ENCODE results near the gene TSC22D3.

Gene TSC22D3

GRCh38 chrX:107736781-107737531 lies 38.6 kb downstream of the TSC22D3 start:
- Histone ChIP-seq H3K9ac (ENCODE audit: low read length) (no peak overlapping the region), H3K36me3 (ENCODE audit: control insufficient read depth, insufficient read depth, low read length) (no peaks in the 10 kb centered on the region), H3K27me3 (ENCODE audit: control insufficient read depth, insufficient read depth, low read length) (no peaks in the 10 kb centered on the region), H3K4me1 (ENCODE audit: control insufficient read depth, insufficient read depth, low read length) (peaks cover 3% of the 10 kb centered on the region), H3K27ac (ENCODE audit: low read depth, low read length) (no peak overlapping the region), H3K4me3 (ENCODE audit: low read length) (no peak overlapping the region)

- Histone ChIP-seq H3K27ac (ENCODE audit: low read depth, low read length) (no peak overlapping the region), H3K9ac (ENCODE audit: low read length) (no peak overlapping the region), H3K36me3 (ENCODE audit: control insufficient read depth, insufficient read depth, low read length) (no peaks in the 10 kb centered on the region), H3K4me3 (ENCODE audit: low read length) (no peak overlapping the region), H3K4me1 (ENCODE audit: control insufficient read depth, insufficient read depth, low read length) (no peaks in the 10 kb centered on the region), H3K27me3 (ENCODE audit: control insufficient read depth, insufficient read depth, low read length) (no peaks in the 10 kb centered on the region)
Measured at GRCh38 chrX:107734646-107735045, 40.9 kb downstream of the TSC22D3 start.

GRCh38 chrX:107733686-107734085 lies 41.9 kb downstream of the TSC22D3 start:
- no peak overlapping the region for H3K4me3 ChIP-seq (ENCODE audit: low read length)
- H3K4me1 ChIP-seq (ENCODE audit: control insufficient read depth, insufficient read depth, low read length) = peaks cover 3% of the 10 kb centered on the region
- no peak overlapping the region for H3K9ac ChIP-seq (ENCODE audit: low read length)
- no peak overlapping the region for H3K27ac ChIP-seq (ENCODE audit: low read depth, low read length)
- H3K36me3 ChIP-seq (ENCODE audit: control insufficient read depth, insufficient read depth, low read length) = no peaks in the 10 kb centered on the region
- peaks cover 2% of the 10 kb centered on the region for H3K27me3 ChIP-seq (ENCODE audit: control insufficient read depth, insufficient read depth, low read length)

GRCh38 chrX:107731831-107732502 lies 43.6 kb downstream of the TSC22D3 start:
- Histone ChIP-seq H3K4me1 (ENCODE audit: control insufficient read depth, insufficient read depth, low read length) (peaks cover 3% of the 10 kb centered on the region), H3K9ac (ENCODE audit: low read length) (no peak overlapping the region), H3K4me3 (ENCODE audit: low read length) (no peak overlapping the region), H3K27me3 (ENCODE audit: control insufficient read depth, insufficient read depth, low read length) (peaks cover 2% of the 10 kb centered on the region), H3K36me3 (ENCODE audit: control insufficient read depth, insufficient read depth, low read length) (no peaks in the 10 kb centered on the region), H3K27ac (ENCODE audit: low read depth, low read length) (peak overlapping the region; percentile 18)

GRCh38 chrX:107730991-107731766 lies 44.4 kb downstream of the TSC22D3 start:
- H3K4me3 ChIP-seq (ENCODE audit: low read length) = no peak overlapping the region
- H3K27me3 ChIP-seq (ENCODE audit: control insufficient read depth, insufficient read depth, low read length) = peaks cover 2% of the 10 kb centered on the region
- no peaks in the 10 kb centered on the region for H3K36me3 ChIP-seq (ENCODE audit: control insufficient read depth, insufficient read depth, low read length)
- peaks cover 3% of the 10 kb centered on the region for H3K4me1 ChIP-seq (ENCODE audit: control insufficient read depth, insufficient read depth, low read length)
- no peak overlapping the region for H3K9ac ChIP-seq (ENCODE audit: low read length)
- peak overlapping the region; percentile 18 for H3K27ac ChIP-seq (ENCODE audit: low read depth, low read length)

GRCh38 chrX:107730298-107730655 lies 45.3 kb downstream of the TSC22D3 start:
- no peak overlapping the region for H3K9ac ChIP-seq (ENCODE audit: low read length)
- no peak overlapping the region for H3K27ac ChIP-seq (ENCODE audit: low read depth, low read length)
- peaks cover 3% of the 10 kb centered on the region for H3K4me1 ChIP-seq (ENCODE audit: control insufficient read depth, insufficient read depth, low read length)

GRCh38 chrX:107729558-107730297 lies 45.9 kb downstream of the TSC22D3 start:
- no peak overlapping the region for H3K9ac ChIP-seq (ENCODE audit: low read length)
- peaks cover 3% of the 10 kb centered on the region for H3K4me1 ChIP-seq (ENCODE audit: control insufficient read depth, insufficient read depth, low read length)

More at GRCh38 chrX:107730298-107730655, 45.3 kb downstream of the TSC22D3 start:
- no peaks in the 10 kb centered on the region for H3K36me3 ChIP-seq (ENCODE audit: control insufficient read depth, insufficient read depth, low read length)
- no peak overlapping the region for H3K4me3 ChIP-seq (ENCODE audit: low read length)
- peaks cover 2% of the 10 kb centered on the region for H3K27me3 ChIP-seq (ENCODE audit: control insufficient read depth, insufficient read depth, low read length)

GRCh38 chrX:107728371-107729099 lies 47.1 kb downstream of the TSC22D3 start:
- Histone ChIP-seq H3K9ac (ENCODE audit: low read length) (no peak overlapping the region), H3K27ac (ENCODE audit: low read depth, low read length) (peak overlapping the region; percentile 34), H3K27me3 (ENCODE audit: control insufficient read depth, insufficient read depth, low read length) (peaks cover 2% of the 10 kb centered on the region), H3K36me3 (ENCODE audit: control insufficient read depth, insufficient read depth, low read length) (no peaks in the 10 kb centered on the region), H3K4me1 (ENCODE audit: control insufficient read depth, insufficient read depth, low read length) (peaks cover 3% of the 10 kb centered on the region), H3K4me3 (ENCODE audit: low read length) (no peak overlapping the region)

More at GRCh38 chrX:107729558-107730297, 45.9 kb downstream of the TSC22D3 start:
- Histone ChIP-seq H3K36me3 (ENCODE audit: control insufficient read depth, insufficient read depth, low read length) (no peaks in the 10 kb centered on the region), H3K27me3 (ENCODE audit: control insufficient read depth, insufficient read depth, low read length) (peaks cover 2% of the 10 kb centered on the region), H3K4me3 (ENCODE audit: low read length) (no peak overlapping the region), H3K27ac (ENCODE audit: low read depth, low read length) (peak overlapping the region; percentile 34)

GRCh38 chrX:107726816-107727534 lies 48.6 kb downstream of the TSC22D3 start:
- H3K27ac ChIP-seq (ENCODE audit: low read depth, low read length) = no peak overlapping the region
- H3K4me3 ChIP-seq (ENCODE audit: low read length) = no peak overlapping the region
- H3K36me3 ChIP-seq (ENCODE audit: control insufficient read depth, insufficient read depth, low read length) = no peaks in the 10 kb centered on the region
- H3K27me3 ChIP-seq (ENCODE audit: control insufficient read depth, insufficient read depth, low read length) = peaks cover 2% of the 10 kb centered on the region
- H3K9ac ChIP-seq (ENCODE audit: low read length) = no peak overlapping the region
- H3K4me1 ChIP-seq (ENCODE audit: control insufficient read depth, insufficient read depth, low read length) = peaks cover 3% of the 10 kb centered on the region

- no peak overlapping the region for H3K9ac ChIP-seq (ENCODE audit: low read length)
- H3K27me3 ChIP-seq (ENCODE audit: control insufficient read depth, insufficient read depth, low read length) = peaks cover 4% of the 10 kb centered on the region
- no peak overlapping the region for H3K27ac ChIP-seq (ENCODE audit: low read depth, low read length)
- H3K36me3 ChIP-seq (ENCODE audit: control insufficient read depth, insufficient read depth, low read length) = no peaks in the 10 kb centered on the region
- H3K4me3 ChIP-seq (ENCODE audit: low read length) = no peak overlapping the region
- peaks cover 3% of the 10 kb centered on the region for H3K4me1 ChIP-seq (ENCODE audit: control insufficient read depth, insufficient read depth, low read length)
Measured at GRCh38 chrX:107725761-107726555, 49.6 kb downstream of the TSC22D3 start.

All from rectal smooth muscle tissue (tissue), 1 donor.